GM18505 (cell line): ENCODE data around the gene PTPRR.

Source experiments
- ATAC-seq: cut with Tn5 transposase; IDR thresholded peaks from one replicate; pipeline ENCODE4 v1.9.1; 2021; ENCODE audit not compliant: unreplicated experiment
- POLR2A ChIP-seq: IDR thresholded peaks from 4 replicates; pipeline ENCODE4 v1.6.1; 2011; ENCODE audit warnings: borderline replicate concordance; ENCODE audit not compliant: insufficient read depth, insufficient read length; ENCODE audit errors: extremely low read depth

Gene PTPRR

DNA sequence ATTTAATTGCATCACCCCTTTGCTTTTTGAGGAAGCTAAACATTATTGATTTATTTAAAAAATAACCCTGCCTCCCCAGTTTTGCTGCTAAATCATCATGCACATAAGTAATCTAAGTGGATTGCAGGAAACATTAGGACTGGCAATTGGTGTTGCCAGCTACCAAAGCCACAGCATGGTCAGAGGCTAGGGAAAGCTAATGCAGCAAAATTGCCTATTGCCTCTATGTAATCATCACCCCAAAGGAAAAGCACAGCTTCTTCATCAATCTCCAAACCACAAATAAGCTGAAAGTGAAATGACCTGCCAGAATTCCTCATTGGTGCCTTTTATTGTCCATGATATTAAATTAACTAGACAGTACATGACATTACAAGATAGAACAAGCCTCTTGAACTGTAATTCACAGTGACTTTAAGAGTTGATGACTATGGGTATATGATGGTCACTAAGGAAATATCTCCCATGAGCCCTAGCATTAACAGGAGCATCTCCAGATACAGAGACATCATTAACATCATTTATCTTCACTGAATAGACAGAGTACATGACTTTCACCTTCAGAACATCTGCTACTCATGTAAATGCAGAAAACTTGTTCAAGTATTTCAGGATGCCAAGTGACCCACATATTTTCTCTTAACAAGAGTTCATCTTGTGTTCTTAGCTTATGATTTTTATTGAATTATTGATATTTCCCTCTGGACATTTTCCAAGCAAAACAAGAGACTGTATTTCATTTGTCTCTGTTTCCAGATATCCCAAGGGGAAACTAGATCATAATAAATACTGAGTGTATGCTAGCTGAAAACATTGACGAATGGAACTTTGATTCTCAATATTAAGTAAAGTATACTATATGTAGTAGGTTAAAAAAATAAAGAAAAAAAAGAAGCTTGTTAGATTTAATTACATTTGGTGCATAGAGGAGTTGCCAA, 29.4 kb downstream of the PTPRR start:
- no peak for TF ChIP-seq POLR2A
- no peak for ATAC-seq

DNA sequence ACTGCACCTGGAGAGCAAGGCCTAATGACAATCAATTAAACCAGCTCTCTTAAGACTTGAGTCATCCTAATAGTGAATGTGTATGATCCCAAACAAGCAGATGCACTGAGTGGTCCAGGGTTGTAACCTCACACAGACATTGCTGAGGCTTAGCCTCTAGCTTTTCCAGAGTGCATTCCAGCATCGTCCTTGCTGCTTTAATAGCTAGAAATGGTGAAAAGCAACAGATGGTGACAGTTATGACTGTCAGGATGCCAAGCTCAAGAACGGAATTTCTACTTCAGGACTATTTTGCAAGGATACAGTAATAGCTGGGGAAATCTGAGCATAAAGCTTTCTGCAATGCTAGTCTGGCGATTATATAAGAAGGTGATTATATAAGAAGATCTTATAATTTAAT, 34.6 kb downstream of the PTPRR start:
- TF ChIP-seq POLR2A = no peak
- no peak for ATAC-seq

DNA sequence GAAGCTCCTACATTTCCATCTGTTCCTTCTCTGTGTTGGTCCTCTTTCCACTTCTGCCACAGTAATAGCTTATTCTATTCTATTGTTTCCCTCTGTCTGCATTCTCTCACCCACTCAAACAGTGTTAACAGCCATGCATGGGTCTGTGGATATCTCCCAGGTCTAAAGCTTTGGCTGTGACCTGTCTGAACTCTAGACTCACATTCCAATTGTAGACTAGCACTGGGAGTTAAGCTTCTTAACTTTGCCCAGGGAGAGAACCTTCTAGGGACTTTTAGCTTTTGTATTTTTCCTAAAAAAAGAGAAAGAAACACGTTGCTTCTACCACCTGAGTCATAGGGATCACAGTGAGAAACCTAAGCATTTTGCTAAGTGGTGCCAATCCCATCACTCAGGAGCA, 36.7 kb downstream of the PTPRR start:
- ATAC-seq = no peak

DNA sequence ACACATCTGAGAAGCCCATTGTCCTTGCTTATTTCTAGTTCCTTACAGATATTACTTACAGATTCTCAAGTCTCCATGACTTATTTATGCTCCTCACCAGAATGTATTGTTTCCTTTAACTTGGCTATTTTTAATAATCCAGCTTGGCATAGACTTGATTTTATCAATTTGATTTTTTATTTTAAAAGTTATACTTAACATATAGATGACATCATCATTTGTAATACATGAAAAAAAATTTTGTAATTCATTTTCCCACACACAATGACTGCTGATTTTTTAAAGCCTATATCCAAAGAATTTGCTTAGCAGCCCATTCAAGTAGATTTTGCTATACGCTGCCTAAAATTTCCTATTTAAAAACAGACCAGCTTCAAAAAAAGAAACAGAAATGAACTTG, 39.8 kb downstream of the PTPRR start:
- no peak for ATAC-seq
- no peak for TF ChIP-seq POLR2A

More for the DNA sequence above, 36.7 kb downstream of the PTPRR start:
- no peak for TF ChIP-seq POLR2A

DNA sequence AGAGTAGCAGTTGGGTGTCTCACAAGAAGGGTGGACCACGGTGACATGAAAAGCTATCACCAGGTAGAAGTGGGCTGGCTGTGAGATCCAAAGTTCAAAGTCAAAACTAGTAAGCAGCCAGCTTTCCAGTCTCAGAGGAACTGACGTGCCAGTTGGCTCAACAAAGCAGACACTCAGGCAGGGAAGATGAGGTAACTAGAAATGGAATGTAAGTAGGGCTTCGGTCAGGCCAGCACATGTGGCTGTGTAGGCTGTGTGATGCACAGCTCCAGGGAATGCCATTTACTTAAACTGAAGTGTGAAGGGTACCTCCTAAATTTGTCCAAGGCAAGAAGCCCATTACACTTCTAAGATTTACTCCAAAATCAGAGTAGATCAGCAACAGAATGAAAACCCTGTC, 43.6 kb downstream of the PTPRR start:
- no peak for TF ChIP-seq POLR2A
- no peak for ATAC-seq

DNA sequence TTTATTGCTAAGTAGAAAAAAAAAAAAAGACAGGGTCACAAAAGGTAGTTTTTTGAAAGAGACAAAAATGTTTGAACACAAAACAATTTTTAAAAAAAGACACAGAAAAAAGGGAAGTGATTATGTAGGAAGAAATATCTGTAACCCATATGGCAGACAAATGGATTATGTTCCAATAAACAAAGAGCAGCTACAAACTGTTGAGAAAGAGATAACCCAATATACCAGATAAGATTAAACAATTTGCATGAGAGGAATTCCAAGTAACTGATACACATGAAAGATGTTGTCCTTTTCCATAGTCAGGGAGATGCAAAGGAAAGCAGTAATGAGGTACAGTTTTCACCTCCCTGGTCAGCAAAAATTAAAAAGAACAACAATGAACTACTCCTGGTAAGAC, 44.9 kb downstream of the PTPRR start:
- no peak for ATAC-seq

DNA sequence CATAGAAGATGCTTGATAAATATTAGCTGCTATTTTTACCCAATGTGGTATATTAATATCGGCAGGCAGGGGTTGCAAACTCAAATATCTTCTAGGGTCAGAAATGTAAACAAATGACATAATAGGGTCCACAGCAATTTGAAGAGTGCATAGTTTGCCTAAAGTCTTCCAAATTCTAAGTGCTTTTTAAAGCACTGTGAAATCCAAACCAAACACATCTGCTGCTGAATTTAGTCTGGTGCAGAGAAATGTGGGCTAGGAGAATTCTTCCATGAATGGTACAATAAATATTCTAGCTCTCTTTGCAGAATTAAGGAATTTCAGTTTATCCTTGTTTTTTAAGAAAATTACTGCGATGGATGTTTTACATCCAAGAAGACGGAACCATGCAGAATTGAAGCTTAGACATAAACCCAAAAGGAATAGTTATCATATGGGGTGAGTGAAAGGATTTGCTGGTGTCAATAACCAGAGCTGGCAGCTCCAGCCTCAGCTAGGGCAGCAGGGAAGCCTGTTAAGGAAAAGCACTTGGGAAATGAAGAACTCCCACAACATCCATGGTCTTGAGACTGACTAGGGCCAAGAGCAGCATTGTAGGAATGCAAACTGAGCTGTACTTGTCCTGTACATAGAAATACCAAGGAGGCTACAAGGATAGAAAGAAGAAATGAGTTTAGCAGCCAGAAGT, 65.5 kb downstream of the PTPRR start:
- ATAC-seq = no peak
- no peak for TF ChIP-seq POLR2A

More for the DNA sequence above, 44.9 kb downstream of the PTPRR start:
- no peak for TF ChIP-seq POLR2A

DNA sequence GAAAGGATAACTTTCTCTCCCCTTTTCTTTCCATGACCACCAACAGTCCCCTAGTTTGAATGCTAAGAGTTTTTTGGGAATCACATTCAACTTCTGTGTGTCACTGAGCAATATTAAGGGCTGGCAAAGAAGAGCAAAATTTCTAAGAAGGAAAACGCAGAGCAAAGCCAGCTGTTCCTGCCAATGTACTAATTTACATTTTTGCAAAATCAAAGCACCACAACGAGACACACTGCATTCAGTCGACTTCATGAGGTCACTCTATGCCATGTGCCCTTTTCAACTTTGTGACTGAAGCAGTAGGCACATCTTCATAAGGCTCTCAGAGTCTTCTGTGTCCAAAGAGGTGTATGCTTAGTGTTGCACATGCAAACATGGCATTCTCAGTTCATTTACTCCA, 66.4 kb downstream of the PTPRR start:
- no peak for ATAC-seq
- TF ChIP-seq POLR2A = no peak

DNA sequence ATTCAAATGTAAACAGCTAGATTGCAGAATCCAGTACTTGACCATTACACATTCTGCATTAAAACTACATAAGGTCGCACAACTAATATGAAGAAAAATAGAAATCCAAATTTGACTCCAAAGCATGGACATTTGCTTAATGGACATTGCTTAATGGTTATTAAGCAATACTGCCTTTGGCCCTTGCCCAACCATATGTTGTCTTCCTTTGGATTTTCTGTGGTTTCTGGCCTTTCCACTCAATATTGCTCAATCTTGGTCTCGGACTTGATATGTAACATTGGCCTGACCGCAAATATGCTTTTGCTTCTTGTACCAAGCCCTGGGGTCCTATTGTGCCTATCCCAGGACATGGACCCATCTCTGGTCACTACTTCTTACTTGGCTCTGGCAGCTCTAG, 67.2 kb downstream of the PTPRR start:
- TF ChIP-seq POLR2A = no peak
- no peak for ATAC-seq

DNA sequence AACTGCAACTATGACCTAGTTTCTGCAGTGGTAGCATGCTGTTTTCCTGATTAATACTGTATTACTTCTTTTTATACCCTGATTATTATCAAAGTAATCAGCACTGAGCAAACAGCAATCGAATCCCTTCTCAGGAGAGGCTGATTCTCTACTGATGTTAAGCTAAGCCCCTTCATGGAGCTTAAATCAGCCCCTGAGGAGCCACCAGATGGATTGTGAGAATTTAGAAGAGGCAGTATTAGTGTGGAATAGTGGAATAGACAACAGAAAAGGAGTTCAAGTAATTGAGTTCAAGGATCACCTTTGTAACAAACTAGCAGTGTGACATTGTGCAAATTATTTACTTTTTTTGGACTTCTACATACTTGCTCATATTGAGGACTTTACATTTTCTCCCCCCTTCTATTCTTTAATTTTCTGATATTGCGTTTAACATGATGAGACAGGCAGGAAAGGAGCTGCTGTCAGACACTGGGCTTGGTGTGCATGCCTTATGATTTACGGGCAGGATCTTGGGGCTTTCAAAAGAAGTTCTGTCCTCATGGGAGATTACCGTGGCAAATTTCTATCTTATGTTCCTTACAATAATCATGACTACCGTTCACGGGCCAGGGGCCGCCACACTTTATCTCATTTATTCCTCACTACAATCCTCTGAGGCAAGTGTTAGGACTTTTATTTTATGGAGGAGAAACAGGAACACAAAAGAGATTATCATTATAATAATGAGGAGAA, 68.0 kb downstream of the PTPRR start:
- TF ChIP-seq POLR2A = no peak
- ATAC-seq = no peak

DNA sequence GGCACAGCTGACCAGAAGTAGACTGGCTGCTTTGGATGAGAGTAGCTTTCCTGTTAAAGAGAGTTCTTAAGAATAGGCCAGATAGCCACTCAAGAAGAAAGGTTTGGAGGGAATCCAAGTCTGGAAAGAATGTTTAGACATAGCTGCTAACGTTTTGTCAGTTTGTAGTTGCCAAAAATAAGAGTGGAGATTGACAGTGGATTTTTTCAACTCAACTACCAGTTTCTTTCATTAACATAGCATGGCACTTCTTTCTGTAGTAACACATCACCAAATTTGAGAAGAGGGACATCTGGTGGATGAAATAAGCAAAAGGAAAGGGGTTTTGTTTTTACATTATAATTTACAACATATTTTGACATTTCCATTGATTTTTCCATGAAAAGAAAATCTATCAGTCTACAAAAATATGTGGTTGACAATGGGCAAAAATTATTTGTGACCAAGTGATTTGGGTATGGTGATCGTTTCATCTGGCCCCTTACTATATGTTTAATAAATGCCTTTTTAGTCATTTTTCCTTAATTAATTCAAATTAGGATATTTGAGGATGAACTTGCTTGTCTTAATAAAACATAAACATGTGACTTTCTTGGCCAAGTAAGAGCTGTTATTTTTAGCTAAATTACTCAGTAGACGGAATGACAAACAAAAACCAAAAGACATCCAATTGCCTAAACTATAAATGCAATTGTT, 71.1 kb downstream of the PTPRR start:
- TF ChIP-seq POLR2A = no peak
- no peak for ATAC-seq

DNA sequence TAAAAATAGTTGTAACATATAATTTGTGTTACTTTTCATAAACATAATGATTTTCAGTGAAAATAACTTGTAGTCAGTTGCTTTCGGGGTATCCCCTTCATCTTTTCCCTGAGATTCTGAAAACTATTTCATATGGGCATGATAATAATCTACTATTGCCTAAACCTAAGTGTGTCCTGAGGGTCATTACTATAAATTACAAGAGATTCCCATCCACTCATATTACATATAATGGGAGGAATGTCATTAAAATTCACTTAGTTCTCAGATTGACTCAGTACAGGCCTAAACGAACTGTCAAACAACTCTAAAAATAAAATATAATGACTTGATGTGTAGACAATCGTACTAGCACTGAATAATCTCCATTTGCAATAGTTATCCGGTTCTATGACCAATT, 72.7 kb downstream of the PTPRR start:
- no peak for TF ChIP-seq POLR2A
- ATAC-seq = no peak

DNA sequence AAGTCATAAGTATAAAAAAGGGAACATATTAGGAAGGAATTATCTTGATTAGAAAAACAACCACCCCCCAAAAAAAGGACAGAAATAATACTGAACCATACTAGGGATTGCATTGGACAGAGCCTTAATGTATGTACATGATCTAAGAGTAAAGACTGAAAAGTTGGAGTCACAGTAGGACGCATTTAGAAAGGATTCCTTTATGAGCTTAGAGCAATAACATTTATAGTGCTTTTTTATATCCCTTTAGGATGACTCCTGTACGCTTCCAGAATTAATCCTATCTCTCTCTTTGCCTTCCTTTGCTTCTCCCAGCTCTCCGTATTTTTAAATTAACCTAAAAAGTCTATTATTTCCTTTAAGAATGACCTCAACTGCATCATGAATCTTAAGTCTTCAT, 75.3 kb downstream of the PTPRR start:
- no peak for TF ChIP-seq POLR2A
- ATAC-seq = no peak
